Loucy (cell line): ENCODE measurements around the gene TMEM178B.

Experiments
- CTCF ChIP-seq: fragments of 200-600 bp; sonication (generic); conservative IDR thresholded peaks from 2 replicates; pipeline ENCODE4 v1.5.1; 2014; ENCODE audit warnings: mild to moderate bottlenecking, antibody characterized with exemption, low read length
- EZH2phosphoT487 ChIP-seq: fragments of 200-600 bp; IDR thresholded peaks from 2 replicates; pipeline ENCODE4 v1.6.1; 2018; ENCODE audit warnings: antibody characterized with exemption, mild to moderate bottlenecking, moderate library complexity, borderline replicate concordance

GRCh38 chr7:141468341-141468740 lies 394.5 kb downstream of the TMEM178B start:
- TF ChIP-seq CTCF (no peak), EZH2phosphoT487 (no peak)
